GM21515 (cell line): ENCODE data around the gene PCNX2.

Experiments
- ATAC-seq: cut with Tn5 transposase; IDR thresholded peaks from one replicate; pipeline ENCODE4 v1.9.1; 2021; ENCODE audit not compliant: unreplicated experiment

Gene PCNX2

DNA sequence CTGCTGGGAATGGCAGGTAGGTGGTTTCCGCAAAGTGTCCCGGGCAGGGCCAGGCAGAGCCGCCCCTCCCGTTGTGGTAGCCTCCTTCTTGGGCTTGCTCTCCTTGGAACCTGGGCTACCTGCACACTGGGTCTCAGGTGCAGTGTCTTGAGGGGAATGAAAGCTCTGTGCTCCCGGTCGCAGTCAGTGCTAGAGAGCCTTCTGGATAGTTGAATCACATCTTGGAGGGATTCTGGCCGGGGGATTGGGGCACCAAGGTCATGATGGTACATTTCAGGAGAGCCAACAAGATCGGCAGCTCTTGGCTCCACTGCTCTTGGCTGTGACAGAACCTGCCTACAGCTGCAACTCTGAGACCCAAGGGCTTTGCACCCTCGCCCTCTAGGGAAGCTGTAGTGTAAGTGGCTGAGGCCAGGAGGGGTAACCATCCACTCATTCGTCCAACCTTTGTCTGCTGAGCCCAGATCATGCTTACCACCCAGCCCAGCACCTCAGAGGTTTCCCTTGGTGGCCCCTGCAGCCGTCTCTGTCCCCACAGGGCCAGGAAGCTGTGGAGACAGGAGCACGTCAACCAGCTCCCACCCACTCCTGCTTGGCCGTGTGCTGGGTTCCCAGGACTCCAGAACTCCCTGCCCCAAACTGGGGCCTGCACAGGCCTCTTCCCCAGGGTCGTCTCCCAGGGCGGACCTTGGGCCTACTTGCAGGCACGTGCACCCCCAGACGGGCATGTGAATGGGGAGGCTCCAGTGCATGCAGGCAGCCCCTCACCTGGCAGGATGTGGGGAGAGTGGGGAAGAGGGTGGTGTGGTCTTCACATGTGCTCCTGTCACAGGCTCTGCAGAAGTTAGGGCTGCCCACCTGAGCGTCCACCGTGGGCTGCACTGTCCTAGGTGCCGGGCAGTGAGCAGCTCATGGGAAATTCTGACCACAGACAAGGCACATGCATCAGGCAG, 305.1 kb downstream of the PCNX2 start:
- no peak for ATAC-seq

DNA sequence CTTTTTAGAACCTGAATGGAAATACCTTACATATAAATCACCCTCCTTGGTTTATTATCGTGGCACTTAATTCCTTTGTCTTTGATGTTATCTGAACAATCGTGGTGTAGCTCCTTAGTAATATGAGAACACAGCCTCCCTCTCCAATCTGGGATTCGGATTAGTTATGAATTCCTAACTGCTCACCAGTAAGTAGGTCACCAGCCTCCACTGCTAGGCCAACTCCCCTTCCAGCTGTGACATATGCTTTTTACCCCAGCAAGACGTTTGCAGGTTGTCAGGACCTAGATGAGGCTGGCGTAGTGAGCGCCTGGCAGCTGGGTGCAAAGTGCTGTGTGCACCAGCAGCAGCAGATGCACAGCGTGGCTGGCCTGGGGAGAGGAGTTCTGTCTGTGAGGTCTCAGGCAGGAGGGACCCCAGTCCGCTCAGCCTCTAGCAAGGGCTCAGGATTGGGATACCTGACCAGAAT, 306.9 kb downstream of the PCNX2 start:
- ATAC-seq: no peak

DNA sequence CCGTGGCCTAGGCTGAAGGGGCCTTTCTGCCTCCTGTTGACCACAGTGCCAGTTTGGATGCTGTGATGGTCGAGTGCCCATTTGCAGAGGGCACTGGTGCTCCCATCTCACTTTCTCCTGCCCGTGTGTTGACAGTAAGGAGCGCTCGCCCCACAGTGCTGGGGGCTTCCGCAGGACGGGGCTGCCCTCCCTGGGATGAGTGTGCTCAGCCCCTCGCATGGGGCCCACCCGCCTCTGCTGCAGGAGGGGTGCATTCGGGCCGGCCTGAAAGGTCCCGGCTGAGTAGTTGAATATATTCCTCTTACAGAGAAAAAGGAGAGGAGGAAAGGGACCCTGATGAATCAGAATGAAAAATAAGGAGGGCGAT, 307.8 kb downstream of the PCNX2 start:
- ATAC-seq: no peak

DNA sequence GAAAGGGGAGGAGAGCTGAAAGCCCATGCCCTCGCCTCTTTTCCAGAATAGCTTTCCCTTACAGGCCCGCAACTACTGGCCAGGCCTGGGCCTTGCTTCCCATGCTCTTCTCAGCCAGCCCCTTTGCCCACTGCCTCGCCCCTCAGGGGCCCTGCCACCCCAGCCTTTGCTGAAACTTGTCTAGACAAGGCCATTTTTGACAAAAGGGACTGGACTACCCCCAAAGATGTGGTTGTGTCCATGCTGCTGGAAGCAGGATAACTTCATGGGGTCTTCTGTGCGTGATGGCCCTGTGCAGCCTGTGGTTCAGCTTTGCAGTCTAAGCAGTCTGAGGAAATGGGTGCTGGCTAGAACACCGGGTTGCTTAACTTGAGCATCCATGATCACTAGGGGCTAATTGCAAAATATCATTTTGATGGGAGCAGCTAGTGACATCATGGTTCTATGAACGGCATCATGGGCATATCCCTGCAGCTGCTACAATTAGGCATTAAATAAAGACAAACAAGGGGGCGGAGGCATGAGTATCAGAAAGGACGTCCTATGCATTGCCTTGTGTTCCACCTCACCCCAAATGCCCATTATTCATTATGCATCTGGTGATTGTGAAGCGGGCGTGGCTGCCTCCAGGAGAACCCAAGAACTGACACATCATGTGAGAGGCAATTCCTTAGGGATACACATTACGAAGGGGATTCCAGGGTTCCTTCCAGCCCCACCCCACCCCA, 308.3 kb downstream of the PCNX2 start:
- ATAC-seq: no peak

DNA sequence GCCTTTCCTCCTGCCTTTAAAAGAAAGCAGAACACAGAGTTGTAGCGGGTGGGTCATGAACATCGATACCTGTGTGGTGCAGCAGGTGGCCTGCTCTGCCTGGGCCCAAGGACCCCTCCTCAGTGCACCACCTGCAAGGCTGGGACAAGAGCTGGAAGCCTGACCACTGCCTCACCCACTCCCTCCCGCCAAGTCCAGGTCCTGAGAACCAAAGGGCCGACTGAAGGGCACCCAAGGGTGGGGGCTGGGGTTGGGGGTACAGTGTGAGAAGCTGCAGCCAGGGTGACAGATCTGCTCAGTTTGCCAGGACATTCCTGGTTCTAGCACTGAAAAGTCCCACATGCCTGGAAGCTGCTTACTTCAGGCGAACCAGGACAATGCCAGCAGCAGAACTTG, 309.0 kb downstream of the PCNX2 start:
- ATAC-seq: no peak

DNA sequence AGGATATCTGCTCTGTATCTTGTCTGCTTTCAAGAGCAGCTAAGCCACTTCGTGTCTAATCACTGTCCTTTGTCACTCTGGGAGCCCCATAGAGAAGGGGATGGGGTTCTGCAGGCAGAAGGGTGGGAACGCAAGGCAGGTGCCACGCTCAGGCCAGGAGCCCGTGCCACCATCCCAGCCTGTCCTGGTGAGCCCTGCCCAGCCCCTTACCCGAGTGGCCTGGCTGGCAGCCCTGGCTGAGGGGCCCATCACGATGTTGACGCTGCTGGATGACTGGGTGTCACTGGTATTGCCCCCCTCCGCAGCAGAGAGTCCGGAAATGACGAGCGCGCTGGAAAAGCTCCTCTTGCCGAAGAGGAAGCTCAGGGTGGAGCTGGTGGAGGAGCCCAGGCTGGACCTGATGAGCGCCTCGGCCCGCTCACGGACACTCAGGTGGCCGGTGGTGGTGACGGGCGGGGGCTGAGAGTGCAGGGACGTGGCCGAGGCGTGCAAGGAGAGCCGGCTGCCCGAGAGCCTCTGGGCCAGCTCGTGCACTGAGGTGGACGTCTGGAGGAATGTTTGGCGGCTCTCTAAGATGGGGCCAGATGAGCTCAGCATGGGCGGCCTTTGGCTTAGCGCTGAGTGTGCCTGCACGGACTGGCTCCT, 309.5 kb downstream of the PCNX2 start:
- ATAC-seq: no peak

DNA sequence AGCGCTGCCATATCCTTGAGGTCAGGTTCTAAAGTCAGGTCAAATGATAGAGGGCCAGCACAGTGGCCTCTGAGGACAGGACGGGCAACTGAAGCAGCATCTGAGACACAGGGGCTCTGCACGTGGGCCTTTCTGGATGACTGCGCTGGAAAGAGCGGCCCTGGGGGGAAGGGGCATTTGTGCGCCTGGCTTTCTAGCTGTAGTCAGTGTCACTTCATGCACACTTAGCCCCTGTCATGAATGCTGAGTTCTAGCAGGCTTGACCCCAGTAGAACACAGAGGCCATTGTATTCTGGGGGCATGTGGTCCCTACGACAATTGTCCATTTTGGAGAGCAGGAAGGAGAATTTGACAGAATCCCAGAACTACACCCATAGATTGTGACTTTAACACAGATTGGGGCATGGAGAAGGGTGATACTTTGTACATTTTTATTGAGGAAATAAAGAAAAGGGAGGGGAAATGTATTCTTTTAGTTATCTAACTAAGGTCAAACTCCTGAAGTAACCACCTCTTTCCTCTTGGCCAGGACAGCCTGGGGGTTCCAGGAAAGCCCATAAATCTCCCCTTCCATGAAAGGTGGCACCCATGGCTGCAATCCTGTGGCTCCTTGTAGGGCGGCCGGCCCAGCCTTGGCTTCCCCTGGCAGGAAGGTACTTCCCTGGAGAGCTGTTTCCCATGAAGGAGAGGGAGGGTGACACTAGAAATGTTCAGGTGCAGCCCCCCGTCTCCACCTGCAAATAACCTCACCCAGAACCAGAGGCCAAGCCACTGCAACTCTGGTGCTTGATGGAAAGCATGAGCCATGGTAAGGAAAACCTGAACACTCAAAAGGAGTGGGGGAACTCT, 310.7 kb downstream of the PCNX2 start:
- ATAC-seq: no peak

DNA sequence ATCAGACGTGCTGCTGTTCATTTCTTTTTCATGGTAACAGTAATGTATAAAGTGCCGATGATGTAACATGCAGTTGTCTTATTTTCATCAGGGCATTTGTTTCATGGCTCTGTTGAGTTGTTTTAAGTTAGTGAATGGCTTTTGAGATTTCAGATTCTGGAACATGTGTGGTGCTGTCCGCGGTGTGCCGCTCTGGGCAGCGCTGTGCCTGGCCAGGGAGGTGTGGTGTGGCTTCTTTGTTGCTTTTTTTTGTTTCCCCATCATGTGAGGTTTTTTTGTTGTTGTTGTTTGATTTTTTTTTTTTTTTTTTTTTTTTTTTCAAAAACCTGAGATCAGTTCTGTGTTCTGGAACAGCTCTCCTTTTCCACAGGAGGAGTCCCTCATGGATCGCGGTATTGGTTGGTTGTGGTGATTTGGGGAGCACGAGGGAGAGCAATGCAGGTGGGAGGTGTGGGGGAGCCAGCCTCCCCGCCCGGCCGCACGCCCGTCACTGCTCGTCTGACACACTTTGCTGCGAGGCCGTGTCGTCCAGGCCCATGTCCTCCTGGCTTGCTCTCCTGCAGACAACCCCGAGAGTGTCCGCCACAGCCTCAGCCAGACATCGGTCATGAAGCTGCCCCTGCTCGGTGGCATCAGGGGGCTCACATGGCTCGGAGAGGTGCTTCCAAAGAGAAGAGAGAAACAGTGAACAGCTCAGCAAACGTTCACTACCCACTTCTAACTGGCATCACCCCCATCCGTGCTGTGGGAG, 311.5 kb downstream of the PCNX2 start:
- ATAC-seq: no peak

DNA sequence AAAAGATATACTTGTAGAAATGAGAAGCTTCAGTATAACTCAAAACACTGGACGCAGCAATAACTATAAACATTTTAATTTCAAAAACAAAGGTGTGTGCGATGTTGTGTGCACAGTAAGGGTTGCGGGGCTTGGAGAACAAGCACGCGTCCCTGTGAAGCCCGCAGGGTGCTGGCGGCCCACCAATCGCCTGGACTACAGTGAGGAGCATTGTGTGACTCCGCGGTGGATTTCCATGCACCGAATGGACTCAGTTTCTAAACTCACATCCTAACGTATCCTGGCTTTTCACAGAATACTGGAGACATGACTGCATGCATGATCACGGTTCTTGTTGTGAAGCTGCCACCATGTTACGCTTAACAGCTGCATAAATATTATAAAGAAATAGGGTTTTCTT, 312.1 kb downstream of the PCNX2 start:
- no peak for ATAC-seq

DNA sequence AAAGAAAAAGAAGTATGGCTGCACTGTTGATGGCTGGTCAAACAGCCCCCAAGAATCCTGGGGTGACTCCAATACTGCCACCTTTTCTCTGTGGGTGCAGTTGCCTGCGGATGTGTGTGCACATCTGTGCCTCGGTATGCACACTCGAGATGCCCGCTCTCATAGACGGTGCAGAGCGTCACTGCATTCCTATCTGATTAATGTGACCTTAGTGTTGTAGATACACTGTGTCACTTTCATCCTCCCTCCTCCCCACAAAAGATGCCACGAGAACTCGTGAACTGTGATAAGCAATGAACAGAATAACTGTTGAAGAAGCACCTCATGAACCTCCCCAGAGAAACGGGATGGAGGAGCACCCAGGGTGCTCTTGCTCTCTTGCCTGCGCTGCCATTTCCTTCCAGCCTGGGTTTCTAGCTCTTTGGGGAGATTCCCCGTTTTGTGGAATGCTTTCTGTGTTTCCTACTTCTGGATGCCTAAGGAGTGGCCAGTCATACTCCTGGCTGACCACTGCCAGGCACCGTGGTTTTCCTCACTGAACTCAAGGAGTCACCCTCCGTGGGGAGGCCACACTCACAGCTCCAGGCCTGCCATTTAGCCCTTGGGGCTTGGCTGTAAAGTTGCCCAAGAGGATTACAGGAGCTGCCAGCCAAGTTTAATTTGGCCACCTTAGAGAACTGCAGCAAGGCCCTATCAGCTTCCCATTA, 313.1 kb downstream of the PCNX2 start:
- no peak for ATAC-seq

DNA sequence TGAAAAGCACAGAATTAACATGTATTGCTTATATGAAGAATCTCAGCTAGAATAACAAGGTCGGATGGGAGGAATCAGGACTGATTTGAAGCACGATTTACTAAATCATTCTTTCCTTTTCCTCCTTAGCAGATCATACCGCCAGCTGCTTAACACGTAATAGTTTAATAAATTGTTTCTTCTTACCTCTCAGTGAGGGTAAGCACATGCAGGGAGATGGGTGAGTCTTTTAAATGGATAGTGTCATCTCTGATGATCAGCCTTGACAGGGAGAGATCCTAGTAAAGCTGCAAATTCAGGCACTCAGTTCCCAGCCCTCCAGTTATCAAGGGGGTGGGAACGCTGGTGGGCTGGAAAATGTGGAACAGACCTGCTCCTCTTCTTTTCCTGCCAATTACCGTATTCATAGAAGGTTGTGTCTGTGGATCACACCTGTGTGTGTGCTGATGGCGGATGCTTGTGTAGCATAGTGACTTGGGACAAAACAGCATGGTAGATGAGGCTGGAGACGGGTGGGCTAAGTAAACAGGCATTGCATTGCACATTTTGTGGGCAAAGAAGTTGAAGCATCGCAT, 314.5 kb downstream of the PCNX2 start:
- no peak for ATAC-seq

DNA sequence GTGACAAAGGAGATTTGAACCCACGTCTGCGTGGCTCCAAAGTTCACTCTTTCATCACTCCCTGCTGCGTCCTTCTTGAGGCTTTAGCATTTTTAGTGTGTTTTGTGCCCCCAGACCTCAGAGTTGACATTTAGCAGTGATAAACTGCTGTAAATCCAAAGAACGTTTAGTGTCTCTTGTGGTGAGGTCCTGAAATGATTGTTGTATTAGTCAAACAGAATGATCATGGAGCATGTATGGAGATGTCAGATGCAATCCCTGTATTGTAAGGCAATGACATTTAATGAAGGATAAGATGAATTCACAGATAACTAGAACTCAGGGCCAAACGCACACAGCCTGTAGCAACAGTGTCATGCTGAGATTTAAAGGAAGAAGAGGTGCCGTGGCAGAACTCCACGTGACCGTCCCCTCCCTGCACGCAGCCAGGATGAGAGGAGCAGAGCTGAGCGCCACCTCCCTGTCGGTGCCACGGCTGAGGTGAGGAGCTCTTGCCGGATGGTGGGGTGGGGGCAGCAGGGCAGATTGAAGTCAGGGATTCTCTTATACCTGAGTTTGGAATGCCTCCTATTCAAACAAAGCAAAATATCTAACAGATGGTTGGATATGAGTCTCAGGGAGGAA, 315.1 kb downstream of the PCNX2 start:
- ATAC-seq: no peak

DNA sequence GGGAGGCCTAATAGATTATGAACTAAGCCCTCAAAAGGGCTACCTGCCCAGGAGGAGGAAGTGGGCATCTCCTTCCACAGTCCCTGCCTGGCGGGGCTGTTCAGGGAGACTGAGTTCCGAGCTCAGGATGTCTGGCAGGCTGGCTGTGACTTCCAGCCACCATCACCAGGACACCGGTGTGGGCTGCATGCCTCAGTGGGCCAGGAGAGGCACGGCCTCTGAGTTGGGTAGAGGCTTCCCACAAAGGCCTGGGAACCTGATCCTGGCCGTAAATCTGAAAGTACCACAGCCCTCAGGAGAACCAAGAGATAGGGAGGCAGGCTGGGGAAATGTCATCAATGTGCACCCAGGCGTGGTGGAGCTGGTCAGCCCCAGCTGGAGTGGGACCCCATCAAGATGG, 316.0 kb downstream of the PCNX2 start:
- ATAC-seq: no peak

DNA sequence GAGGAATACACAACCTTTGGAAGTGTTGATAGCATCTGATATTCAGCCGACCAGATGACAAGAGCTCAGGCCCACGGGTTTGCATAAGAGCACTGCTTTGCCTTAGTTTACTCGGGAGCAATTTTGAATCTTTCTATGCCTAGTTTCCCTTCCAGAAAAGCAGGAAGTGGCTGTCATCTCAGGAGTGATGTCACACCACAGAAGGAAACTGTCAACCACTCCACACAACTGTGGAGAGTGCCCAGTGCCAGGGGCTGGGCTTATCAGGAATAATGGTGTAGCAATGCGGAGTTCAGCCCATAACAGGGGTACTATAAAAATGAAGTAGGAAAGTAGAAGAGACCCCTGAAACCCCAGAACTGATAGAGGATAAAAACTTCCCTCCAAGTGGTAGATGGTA, 316.7 kb downstream of the PCNX2 start:
- no peak for ATAC-seq

DNA sequence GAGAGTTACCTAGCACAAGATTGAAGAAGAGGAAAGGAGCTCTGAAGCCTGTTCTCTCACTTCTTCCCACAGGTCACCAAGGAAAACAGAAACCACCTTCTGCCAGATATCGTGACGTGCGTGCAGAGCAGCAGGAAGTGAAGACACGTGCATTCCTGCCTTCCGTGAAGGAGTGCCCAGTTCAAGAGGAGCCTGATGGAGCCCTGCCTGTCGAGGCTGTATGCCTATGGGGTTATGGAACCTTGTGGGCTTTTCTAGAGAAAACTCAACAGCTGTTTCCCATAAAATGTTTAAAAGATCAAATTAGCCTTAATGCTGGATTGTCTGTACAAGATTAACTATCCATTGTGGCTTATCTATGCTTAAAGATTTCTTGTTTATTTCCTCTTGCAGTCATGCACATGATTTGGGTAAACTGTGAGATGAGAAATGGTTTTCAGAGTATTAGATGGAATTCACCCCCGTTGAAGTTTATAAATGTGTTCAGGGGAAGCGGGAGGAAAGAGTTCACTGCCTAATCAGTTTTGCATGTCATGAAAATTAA, 317.4 kb downstream of the PCNX2 start:
- ATAC-seq: no peak

DNA sequence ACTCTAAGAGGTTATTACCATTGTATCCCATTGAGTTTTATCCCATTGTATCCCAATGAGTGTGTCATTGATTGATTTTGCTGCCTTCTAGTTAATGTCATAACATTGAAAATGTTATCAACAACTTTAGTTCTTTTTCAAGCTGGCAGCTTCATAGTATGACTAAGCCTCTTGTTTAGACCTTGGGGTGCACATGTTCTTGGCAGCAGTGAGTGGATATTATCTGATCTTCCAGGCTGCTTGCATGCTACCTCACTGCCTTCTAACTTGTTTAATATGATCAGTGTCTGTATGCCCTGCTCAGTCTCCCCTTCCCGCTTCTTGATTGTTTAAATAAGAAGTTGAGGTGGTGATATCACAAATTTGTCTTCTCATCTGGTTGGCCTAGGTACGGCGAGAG, 320.6 kb downstream of the PCNX2 start:
- no peak for ATAC-seq

DNA sequence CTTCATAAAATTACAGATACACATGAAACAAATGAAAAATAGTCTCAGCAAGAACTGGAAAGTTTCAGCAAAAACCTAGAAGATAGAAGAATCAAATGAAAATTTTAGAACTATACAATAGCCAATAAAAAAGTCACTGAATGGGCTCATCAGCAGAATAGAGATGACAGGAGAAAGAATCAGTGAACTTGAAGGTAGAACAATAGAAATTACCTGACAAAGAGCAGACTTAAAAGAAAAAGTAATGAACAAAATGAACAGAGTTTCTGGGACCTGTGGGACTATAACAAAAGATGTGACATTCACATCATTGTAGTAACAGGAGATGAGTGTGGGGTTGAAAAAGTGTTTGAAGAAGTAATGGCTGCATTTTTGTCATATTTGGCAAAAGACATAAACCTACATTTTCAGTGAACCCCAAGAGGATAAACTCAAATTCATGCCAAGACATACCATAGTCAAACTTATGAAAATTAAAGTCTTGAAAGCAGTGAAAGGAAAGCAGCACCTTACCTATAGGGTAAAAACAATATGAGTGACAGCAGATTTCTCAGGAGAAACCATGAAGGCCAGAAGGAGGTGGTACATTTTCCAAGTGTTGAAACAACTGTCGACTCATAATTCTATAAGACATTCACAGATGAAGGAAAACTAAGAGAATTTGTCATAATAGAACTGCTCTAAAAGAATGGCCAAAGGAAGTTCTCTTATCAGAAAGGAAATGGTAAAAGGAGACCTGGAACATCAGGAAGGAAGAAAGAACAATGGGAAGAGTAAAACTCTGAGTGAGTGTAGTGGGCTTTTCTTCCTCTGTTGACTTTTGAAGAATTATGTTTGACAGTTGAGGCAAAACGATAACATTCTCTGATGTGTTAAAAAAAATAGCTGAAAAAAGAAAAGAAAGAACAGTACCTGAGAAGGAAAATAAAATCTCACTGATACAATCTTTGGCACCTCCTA, 321.6 kb downstream of the PCNX2 start:
- ATAC-seq: no peak
